ENCODE results near the gene CIC.

- TF ChIP-seq, protein P1, sequence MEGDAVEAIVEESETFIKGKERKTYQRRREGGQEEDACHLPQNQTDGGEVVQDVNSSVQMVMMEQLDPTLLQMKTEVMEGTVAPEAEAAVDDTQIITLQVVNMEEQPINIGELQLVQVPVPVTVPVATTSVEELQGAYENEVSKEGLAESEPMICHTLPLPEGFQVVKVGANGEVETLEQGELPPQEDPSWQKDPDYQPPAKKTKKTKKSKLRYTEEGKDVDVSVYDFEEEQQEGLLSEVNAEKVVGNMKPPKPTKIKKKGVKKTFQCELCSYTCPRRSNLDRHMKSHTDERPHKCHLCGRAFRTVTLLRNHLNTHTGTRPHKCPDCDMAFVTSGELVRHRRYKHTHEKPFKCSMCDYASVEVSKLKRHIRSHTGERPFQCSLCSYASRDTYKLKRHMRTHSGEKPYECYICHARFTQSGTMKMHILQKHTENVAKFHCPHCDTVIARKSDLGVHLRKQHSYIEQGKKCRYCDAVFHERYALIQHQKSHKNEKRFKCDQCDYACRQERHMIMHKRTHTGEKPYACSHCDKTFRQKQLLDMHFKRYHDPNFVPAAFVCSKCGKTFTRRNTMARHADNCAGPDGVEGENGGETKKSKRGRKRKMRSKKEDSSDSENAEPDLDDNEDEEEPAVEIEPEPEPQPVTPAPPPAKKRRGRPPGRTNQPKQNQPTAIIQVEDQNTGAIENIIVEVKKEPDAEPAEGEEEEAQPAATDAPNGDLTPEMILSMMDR (IDR thresholded peaks at IDR 0.05 in 2 of 3, conservative IDR thresholded peaks at IDR 0.05 in 1 of 3; ENCODE audit: insufficient read depth in 2 of 3, low read depth in 1 of 3, low read length in 3 of 3), result no peak
- TF ChIP-seq SIN3A (IDR thresholded peaks at IDR 0.05; ENCODE audit: borderline replicate concordance in 2 of 2, control insufficient read depth in 1 of 2, low read depth in 2 of 2, low read length in 2 of 2) (no peak), SRF (CRISPR knock-in tag; IDR thresholded peaks at IDR 0.05) (no peak), ZNF263 (CRISPR knock-in tag; IDR thresholded peaks at IDR 0.05; ENCODE audit: borderline replicate concordance) (no peak), LCOR (CRISPR knock-in tag; IDR thresholded peaks at IDR 0.05) (no peak), SMARCA5 (IDR thresholded peaks at IDR 0.05) (no peak), CEBPB (tag; IDR thresholded peaks at IDR 0.05) (no peak), AFF1 (IDR thresholded peaks at IDR 0.05; ENCODE audit: low read depth in 1 of 2, partially characterized antibody in 2 of 2) (no peak), POLR3A (IDR thresholded peaks at IDR 0.05; ENCODE audit: borderline replicate concordance, extremely low read depth, insufficient read depth, insufficient read length) (no peak), TEAD4 (IDR thresholded peaks at IDR 0.05; ENCODE audit: low read length) (no peak), TEAD4 (CRISPR knock-in tag; IDR thresholded peaks at IDR 0.05; ENCODE audit: borderline replicate concordance) (no peak)
- TF ChIP-seq, protein P2, sequence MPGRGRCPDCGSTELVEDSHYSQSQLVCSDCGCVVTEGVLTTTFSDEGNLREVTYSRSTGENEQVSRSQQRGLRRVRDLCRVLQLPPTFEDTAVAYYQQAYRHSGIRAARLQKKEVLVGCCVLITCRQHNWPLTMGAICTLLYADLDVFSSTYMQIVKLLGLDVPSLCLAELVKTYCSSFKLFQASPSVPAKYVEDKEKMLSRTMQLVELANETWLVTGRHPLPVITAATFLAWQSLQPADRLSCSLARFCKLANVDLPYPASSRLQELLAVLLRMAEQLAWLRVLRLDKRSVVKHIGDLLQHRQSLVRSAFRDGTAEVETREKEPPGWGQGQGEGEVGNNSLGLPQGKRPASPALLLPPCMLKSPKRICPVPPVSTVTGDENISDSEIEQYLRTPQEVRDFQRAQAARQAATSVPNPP (IDR thresholded peaks at IDR 0.05; ENCODE audit: borderline replicate concordance, insufficient read depth, insufficient read length), result no peak
Observed at GRCh38 chr19:42309686-42310085, 40.6 kb downstream of the CIC start.
